GM19395 (cell line): ENCODE measurements around the gene RIPOR3.
"Not testable (repeated sequence)": the region's sequence is repeated elsewhere in the genome, so short reads cannot be mapped to it uniquely, and the experiment has no call there.

Source experiments
- ATAC-seq: cut with Tn5 transposase; IDR thresholded peaks from one replicate; pipeline ENCODE4 v1.9.1; 2021; ENCODE audit warnings: mild to moderate bottlenecking, moderate library complexity; ENCODE audit not compliant: unreplicated experiment

RIPOR3 gene

GRCh38 chr20:50578061-50578777 lies 113.1 kb downstream of the RIPOR3 start:
- no peak for ATAC-seq

DNA sequence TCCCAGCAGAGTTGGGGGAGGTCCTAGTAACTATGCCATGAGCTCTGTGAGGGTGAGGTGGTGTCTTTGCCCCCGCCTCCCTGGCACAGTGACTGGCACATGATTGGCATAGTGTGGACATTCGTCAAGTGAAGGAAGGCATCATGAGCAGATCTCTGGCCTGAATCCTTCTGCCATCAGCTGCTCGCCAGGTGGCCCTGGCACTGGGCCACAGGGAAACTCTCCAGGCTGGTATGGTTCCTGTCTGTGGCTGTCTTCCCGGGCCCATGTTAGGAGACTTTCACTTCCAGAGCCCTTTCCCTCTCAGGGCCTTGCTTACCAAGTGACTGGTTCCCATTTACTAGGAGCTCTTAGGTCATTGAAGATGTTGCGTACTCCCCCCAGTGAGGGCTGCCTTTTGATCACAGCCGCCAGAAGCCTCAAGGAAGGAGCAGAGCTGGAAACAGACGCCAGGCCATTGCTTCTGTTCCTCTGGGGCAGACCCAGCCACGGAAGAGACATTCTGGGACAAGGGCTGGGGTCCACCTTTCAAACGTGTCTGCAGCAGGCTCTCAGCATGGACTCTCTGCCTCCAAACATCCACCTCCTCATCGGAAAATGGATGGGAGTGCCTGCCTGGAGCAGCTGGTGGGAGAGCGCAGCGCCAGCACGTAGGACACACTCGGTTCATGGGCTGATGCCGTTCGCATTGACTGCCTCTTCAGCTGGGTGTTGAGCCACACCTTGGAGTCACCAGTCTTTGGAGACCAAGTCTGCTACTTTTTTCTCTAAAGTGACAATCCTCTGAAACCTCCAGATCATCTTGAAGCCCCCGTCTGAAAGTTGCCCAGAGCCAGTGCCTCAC lies 113.9 kb downstream of the RIPOR3 start:
- ATAC-seq: no peak

- no peak for ATAC-seq
Observed at GRCh38 chr20:50575865-50576720, 115.2 kb downstream of the RIPOR3 start.

DNA sequence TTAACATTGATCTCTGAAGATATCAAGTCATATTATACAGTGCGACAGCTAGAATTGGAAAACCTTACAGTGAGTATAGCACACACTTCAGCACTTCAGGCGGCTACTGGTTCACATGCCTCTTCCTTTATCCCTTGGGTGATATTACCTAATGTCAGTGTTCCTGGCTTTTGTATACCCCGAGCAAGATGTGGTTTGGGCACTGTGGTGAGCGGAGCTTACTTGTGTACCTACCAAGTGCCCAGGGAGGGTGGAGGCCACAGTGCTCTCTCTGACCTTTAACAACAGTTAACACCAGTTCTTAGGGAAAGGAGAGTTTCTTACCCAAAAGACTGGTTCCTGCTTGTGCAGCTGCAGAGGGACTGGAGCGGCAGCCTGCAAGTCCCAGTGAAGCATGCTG lies 116.8 kb downstream of the RIPOR3 start:
- ATAC-seq: no peak

GRCh38 chr20:50574108-50574507 lies 117.2 kb downstream of the RIPOR3 start:
- no peak for ATAC-seq

DNA sequence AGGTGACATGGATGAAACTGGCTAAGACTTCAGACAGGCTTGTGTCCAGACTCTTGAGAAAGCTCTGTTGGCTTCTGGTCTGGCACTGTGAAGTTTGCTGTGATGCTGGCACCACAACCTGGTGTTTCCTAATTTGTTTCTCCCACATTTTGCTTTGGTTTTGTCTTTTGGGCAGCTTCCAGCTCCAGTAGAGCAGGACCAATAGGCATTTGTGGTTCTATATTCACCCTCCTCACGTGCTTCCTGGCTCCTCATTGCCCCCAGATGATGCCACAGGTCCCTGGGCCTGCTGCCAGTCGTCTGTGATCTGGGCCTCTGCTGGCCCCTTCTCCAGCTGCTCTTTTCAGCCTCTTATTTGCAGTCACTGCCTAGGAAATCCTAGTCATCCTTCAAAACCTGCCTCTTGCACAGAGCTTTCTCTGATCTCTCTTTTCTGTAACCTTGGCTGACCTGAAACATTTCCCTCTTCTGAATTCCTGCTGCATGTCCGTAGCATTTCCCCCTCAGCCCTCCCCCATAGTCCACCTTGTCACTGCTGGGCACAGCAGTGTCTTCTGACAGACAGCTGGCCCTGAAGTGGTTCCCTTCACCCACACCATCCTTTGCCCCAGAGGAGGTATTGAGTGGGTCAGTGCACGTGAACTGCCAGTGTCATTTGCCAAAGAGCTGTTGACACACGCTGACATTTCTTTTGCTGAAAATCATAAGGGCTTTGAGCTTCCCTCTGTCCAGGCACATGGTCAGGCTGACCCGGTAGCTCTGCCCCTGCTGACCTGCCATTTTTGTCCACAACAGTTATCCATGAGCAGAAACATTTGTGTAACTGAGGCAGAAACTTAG lies 118.2 kb downstream of the RIPOR3 start:
- ATAC-seq: no peak

DNA sequence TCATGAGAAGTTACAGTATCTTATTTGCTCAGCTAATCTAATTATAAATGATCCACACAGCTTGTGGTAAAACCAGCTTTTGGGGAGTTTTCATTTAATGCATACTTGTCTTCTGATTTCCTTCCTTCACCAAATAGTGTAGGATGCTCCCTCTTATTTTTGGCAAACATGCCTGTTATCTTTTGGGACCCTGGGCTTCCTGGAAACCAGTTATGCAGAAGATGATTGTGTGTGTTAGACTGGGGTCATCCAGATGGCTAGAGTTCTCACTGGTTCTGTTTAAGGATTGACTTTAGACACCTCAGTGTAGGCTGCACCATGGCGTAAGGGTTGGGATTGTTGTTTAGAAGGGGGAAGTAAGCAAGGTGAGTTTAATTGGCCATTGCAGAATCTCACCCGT lies 119.9 kb downstream of the RIPOR3 start:
- ATAC-seq: no peak

DNA sequence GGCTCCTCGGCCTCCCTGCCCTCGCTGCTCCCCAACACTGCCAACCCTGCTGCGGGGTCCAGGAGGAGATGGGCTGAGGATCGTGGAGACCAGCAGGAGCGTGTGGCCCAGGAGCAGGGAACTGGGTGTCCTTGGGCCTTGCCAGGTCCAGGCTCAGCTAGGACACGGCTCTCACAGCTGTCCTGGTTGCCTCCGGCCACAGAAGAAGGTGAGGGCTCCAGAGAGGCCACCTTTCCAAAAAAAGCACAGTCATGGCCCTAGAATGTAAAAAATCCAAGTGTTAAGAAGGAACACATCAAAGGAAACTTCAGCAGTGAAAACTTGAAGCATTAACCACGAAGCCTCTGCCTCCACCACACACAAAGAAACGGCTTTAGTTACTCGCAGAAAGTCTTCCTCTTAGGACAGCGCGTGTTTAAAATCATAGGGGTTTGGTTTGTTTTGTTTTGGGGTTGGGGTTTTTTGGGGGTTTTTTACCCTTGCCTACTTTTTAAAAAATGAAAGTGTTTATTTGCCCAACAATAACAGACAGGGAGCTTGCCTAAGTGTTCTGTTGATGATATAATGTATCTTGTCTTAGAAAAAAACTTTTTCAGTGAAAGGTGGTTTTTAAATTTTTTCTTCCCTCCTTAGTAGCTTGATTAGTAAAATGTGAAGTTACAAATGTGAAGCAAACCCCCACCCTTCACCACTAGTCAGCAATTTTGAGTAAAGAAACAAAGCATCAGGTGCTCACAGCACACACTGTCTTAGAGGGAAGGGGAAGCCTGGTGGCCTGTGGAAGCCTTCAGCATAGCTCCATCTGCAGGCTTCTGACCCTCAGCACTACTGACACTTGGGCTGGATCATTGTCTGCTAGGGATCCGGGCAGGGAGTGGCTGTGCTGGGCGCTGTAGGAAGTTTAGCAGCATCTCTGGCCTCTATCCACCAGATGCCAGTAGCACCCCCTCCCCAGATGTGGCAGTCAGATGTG lies 121.2 kb downstream of the RIPOR3 start:
- peak; percentile 74 for ATAC-seq

- ATAC-seq: not testable (repeated sequence)
Observed at GRCh38 chr20:50569487-50569863, 121.9 kb downstream of the RIPOR3 start.

- no peak for ATAC-seq
Observed at GRCh38 chr20:50568549-50568942, 122.8 kb downstream of the RIPOR3 start.

DNA sequence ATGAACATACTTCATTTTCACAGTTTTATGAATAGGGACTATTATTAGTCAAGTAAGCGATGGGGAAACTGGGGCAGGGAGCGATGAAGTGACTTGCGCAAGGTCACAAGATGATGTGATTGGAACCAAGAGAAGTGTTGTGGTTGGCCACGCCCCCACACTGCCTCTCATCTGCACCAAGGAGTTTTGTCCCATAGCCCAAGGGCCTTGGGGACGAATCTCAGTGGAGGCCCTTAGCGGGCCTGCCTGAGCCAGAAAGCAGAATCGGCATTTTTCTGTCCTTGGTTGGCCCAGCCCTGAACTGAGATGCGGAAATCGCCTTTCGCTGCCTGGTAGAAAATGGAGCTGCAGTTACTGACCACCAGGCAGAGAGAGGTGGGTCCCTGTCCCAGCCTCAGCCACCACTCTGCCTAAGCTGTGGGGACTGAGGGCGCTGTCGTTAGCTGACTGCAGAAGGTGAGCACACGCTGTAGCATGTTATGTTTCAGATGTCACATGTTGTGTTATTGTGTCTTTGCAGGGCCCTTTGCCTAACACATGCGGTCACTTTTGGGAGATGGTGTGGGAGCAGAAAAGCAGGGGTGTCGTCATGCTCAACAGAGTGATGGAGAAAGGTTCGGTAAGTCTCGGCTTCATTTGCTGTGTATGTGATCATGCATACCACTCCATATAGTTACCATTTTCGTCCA lies 123.3 kb downstream of the RIPOR3 start:
- ATAC-seq: no peak

DNA sequence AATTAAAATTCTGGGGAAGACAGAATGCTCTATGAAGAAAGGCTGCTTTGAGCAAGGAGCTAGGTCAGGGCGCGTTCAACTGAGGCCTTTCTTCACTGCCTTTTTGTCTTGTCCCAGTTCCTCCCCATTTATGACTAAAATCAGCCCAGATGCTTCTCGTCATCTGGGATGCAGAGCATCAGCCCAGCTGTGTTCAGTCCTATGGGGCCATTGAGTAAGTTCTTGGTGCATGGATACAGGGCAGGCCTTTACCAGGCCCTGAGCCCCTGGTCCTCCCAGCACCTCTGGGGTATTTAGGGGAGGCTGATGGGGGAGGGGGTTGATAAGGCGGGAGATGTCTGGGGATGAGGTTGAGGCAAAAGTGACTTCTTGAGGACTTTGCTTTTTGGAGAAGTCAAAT lies 125.5 kb downstream of the RIPOR3 start:
- no peak for ATAC-seq

- ATAC-seq: no peak
Observed at GRCh38 chr20:50565383-50565782, 126.0 kb downstream of the RIPOR3 start.

- no peak for ATAC-seq
Observed at GRCh38 chr20:50563133-50563944, 128.0 kb downstream of the RIPOR3 start.

DNA sequence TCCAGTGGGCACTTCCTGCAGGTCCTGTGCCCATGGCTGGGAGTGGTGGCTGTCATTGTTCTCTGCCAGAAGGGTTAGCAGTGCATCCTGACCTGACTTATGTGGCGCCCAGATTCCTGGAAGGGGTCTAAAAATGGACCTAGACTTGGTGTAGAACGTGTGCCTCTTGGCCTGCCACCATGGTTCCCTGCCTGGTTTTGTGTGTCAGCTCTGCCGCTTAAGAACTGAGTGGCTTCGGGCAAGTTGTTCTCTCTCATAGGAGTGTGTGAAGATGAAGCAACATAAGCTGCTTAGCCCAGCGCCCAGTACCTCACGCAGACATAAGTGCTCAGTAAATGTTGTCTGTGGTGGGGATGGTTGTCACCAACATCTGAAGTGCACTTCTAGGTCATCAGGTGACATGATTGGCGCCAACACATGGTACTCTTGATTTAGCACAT lies 129.1 kb downstream of the RIPOR3 start:
- no peak for ATAC-seq

GRCh38 chr20:50561379-50562078 lies 129.8 kb downstream of the RIPOR3 start:
- ATAC-seq: no peak

GRCh38 chr20:50560867-50561266 lies 130.5 kb downstream of the RIPOR3 start:
- no peak for ATAC-seq
